OCI-LY1 (cell line): ENCODE data around the gene VAV3.

Source experiments
- H2AFZ ChIP-seq: fragments of 200-600 bp; sonication (generic), shearing (Covaris generic); 2 replicates; pipeline ENCODE4 v1.6.0; 2014; ENCODE audit warnings: antibody characterized with exemption, mild to moderate bottlenecking, low read length
- H3F3A ChIP-seq: fragments of 200-600 bp; sonication (generic), shearing (Covaris generic); 2 replicates; pipeline ENCODE4 v1.6.0; 2014; ENCODE audit warnings: mild to moderate bottlenecking, antibody characterized with exemption, low read length, moderate library complexity; ENCODE audit not compliant: insufficient read depth
- H3K27ac ChIP-seq: fragments of 200-600 bp; sonication (generic); 2 replicates; pipeline ENCODE4 v1.5.1; 2014; ENCODE audit warnings: low read length, mixed run types, mild to moderate bottlenecking, low read depth; ENCODE audit not compliant: poor library complexity, severe bottlenecking
- H3K27me3 ChIP-seq: fragments of 200-600 bp; sonication (generic); 2 replicates; pipeline ENCODE4 v1.6.0; 2014; ENCODE audit warnings: antibody characterized with exemption, mild to moderate bottlenecking, low read length, moderate library complexity; ENCODE audit not compliant: insufficient read depth
- H3K36me3 ChIP-seq: fragments of 200-600 bp; sonication (generic); 2 replicates; pipeline ENCODE4 v1.6.1; 2014; ENCODE audit warnings: mild to moderate bottlenecking, antibody characterized with exemption, low read length, moderate library complexity, mixed read lengths; ENCODE audit not compliant: insufficient read depth
- H3K4me1 ChIP-seq: fragments of 200-600 bp; sonication (generic); 2 replicates; pipeline ENCODE4 v1.5.1; 2014; ENCODE audit warnings: mild to moderate bottlenecking, low read length, moderate library complexity; ENCODE audit not compliant: insufficient read depth, severe bottlenecking
- H3K4me2 ChIP-seq: fragments of 200-600 bp; sonication (generic), shearing (Covaris generic); 2 replicates; pipeline ENCODE4 v1.6.1; 2014; ENCODE audit warnings: low read length
- H3K4me3 ChIP-seq: fragments of 200-600 bp; sonication (generic); 2 replicates; pipeline ENCODE4 v1.5.1; 2014; ENCODE audit warnings: low read length, low read depth, mild to moderate bottlenecking, mixed read lengths; ENCODE audit not compliant: poor library complexity, severe bottlenecking
- H3K79me2 ChIP-seq: fragments of 200-600 bp; shearing (Covaris generic); 2 replicates; pipeline ENCODE4 v1.6.1; 2016; ENCODE audit warnings: mixed run types, low read length, mixed read lengths; ENCODE audit not compliant: insufficient read depth
- H3K9ac ChIP-seq: fragments of 200-600 bp; sonication (generic), shearing (Covaris generic); 2 replicates; pipeline ENCODE4 v1.6.1; 2014; ENCODE audit warnings: mild to moderate bottlenecking, low read length, mixed read lengths
- H3K9me2 ChIP-seq: fragments of 200-600 bp; sonication (generic), shearing (Covaris generic); 2 replicates; pipeline ENCODE4 v1.6.1; 2014; ENCODE audit warnings: low read depth, mild to moderate bottlenecking, low read length, mixed read lengths
- H3K9me3 ChIP-seq: fragments of 200-600 bp; shearing (Covaris generic); 2 replicates; pipeline ENCODE4 v1.6.1; 2014; ENCODE audit warnings: low read length, mixed read lengths
- H4K20me1 ChIP-seq: fragments of 200-600 bp; sonication (generic), shearing (Covaris generic); 2 replicates; pipeline ENCODE4 v1.6.0; 2016; ENCODE audit warnings: mild to moderate bottlenecking, low read length; ENCODE audit not compliant: insufficient read depth
- CTCF ChIP-seq: fragments of 200-600 bp; sonication (generic), shearing (Covaris generic); IDR thresholded peaks from 2 replicates; pipeline ENCODE4 v1.5.1; 2017; ENCODE audit warnings: mild to moderate bottlenecking, antibody characterized with exemption, low read length, moderate library complexity, mixed read lengths
- EZH2 ChIP-seq: fragments of 200-600 bp; sonication (generic), shearing (Covaris generic); IDR thresholded peaks from 2 replicates; pipeline ENCODE4 v1.8.0; 2017; ENCODE audit warnings: borderline replicate concordance, mixed run types, mild to moderate bottlenecking, antibody characterized with exemption, low read length, moderate library complexity, mixed read lengths

The VAV3 gene

DNA sequence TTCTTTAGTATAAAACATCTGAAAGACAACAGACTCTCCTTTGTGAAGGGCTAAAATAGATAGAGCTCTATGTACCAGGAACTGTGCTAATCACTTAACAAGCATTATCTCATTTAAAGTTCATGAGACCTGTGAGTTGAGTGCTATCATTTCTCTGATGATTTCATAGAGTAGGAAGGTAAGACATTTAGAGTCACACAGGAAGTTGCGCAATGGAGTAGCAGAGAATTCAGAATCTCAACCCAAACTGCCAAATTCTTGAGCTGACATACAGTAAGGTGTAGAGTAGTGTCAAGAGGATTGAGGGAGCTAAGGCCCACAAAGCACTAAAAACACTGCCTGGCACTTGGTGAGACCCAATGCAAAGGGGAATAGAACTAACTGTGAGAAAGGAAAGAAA lies 439.8 kb downstream of the VAV3 start:
- TF ChIP-seq CTCF: no peak
- no peak for TF ChIP-seq EZH2
- Histone ChIP-seq H3K9me2 (no peaks in the 10 kb centered on the region), H3K9me3 (no peaks in the 10 kb centered on the region), H3K4me3 (no peak overlapping the region), H3K79me2 (no peaks in the 10 kb centered on the region), H3K9ac (no peak overlapping the region), H2AFZ (no peak overlapping the region), H3K4me1 (no peaks in the 10 kb centered on the region), H3F3A (no peaks in the 10 kb centered on the region), H3K27ac (no peak overlapping the region), H3K27me3 (no peaks in the 10 kb centered on the region), H3K4me2 (no peak overlapping the region), H4K20me1 (no peaks in the 10 kb centered on the region), H3K36me3 (no peaks in the 10 kb centered on the region)

DNA sequence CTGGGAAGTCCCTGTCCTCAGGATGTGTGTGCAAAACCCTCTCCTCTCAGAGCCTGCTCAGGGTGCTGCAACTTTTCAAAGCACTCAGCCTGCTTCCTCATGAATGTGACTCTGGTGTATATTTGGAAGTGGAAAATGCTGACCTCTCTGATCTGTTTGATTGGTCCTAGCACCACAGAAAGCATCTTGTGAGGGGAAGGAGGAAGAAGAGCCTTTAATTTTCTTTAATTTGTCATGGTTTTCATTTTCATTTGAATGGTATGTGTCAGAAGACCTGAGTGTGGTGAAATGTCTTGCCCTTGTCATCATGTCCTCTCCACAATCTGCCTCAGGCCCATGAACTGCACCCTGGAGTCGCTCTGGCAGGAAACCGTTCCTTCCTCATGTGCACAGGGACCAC lies 440.7 kb downstream of the VAV3 start:
- no peak overlapping the region for H3K4me2 ChIP-seq
- H3K9me3 ChIP-seq: no peaks in the 10 kb centered on the region
- H3K36me3 ChIP-seq: no peaks in the 10 kb centered on the region
- no peaks in the 10 kb centered on the region for H3K27me3 ChIP-seq
- H2AFZ ChIP-seq: no peak overlapping the region
- H3K4me1 ChIP-seq: no peaks in the 10 kb centered on the region
- no peak overlapping the region for H3K9ac ChIP-seq
- no peaks in the 10 kb centered on the region for H3F3A ChIP-seq
- no peak for TF ChIP-seq CTCF
- no peak for TF ChIP-seq EZH2
- no peak overlapping the region for H3K27ac ChIP-seq
- no peaks in the 10 kb centered on the region for H3K9me2 ChIP-seq
- no peak overlapping the region for H3K4me3 ChIP-seq
- no peaks in the 10 kb centered on the region for H4K20me1 ChIP-seq
- no peaks in the 10 kb centered on the region for H3K79me2 ChIP-seq

DNA sequence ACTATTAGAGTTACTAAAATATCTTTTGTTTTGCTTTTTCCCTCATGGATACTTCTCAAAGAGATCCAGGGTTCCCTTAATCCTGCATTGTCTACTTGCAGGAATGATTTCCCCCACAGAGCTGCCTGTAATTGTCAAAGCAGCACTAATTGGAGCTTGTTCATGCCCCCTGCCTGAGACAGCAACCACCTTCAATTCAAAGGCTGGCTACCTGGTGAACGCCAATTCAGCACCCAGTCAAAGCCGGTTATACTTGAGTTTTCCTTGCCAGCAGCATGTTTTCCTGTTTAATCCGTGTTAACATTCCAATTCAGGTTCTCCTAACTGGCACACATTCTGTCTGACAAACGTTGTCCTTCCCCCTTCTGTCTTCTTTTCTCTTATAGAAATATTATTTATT lies 441.2 kb downstream of the VAV3 start:
- Histone ChIP-seq H3K27me3 (no peaks in the 10 kb centered on the region), H3K9ac (no peak overlapping the region), H3F3A (no peaks in the 10 kb centered on the region), H2AFZ (no peak overlapping the region), H4K20me1 (no peaks in the 10 kb centered on the region), H3K27ac (no peak overlapping the region), H3K79me2 (no peaks in the 10 kb centered on the region), H3K4me1 (no peaks in the 10 kb centered on the region), H3K4me2 (no peak overlapping the region), H3K4me3 (no peak overlapping the region), H3K9me2 (no peaks in the 10 kb centered on the region), H3K9me3 (no peaks in the 10 kb centered on the region), H3K36me3 (no peaks in the 10 kb centered on the region)
- TF ChIP-seq CTCF (no peak), EZH2 (no peak)
